Measurements from ENCODE around the gene LRMDA. TPM values are rescaled to one million over a fixed set of nuclear protein-coding genes. Genes with fewer than 3 reads are reported as not detected.
A peak's percentile ranks its signal among the peaks of the same experiment; 100 is the strongest.

The LRMDA gene
- polyA plus RNA-seq, 1 donor (not counting 4 experiments of a cell fraction or from before 2014, with no cell fraction given): not detected

- DNase-seq (ENCODE audit: low read depth, low spot score): no peak
- no peak overlapping the region for H3K9ac ChIP-seq (ENCODE audit: control insufficient read depth, extremely low read depth, insufficient read depth, low read length)
- H3K4me2 ChIP-seq (ENCODE audit: control insufficient read depth, extremely low read depth, insufficient read depth, low read depth, low read length): no peak overlapping the region
- peak; percentile 9 for FAIRE-seq
- no peak overlapping the region for H2AFZ ChIP-seq (ENCODE audit: control insufficient read depth, low read length)
- H3K36me3 ChIP-seq (ENCODE audit: control insufficient read depth in 2 of 2, extremely low read depth in 1 of 2, insufficient read depth in 2 of 2, low read length in 2 of 2): no peaks in the 10 kb centered on the region
- H3K9me1 ChIP-seq (ENCODE audit: control insufficient read depth, extremely low read depth, insufficient read depth, low read length): no peaks in the 10 kb centered on the region
- H3K4me3 ChIP-seq (ENCODE audit: control insufficient read depth in 2 of 3, extremely low read depth in 1 of 3, insufficient read depth in 2 of 3, low read depth in 1 of 3, low read length in 3 of 3): no peak overlapping the region
- peaks cover 3% of the 10 kb centered on the region for H3K27me3 ChIP-seq (ENCODE audit: control insufficient read depth, extremely low read depth, insufficient read depth, low read length)
- dilution Hi-C loops (cut with MboI; ENCODE audit: extremely low pct_ligation_motif_present, low sequenced_read_pairs): no loop called here
- H3K79me2 ChIP-seq (ENCODE audit: control insufficient read depth, insufficient read depth, low read length): no peaks in the 10 kb centered on the region
- no peaks in the 10 kb centered on the region for H3K4me1 ChIP-seq (ENCODE audit: control insufficient read depth, extremely low read depth, insufficient read depth, low read length)
- no peaks in the 10 kb centered on the region for H3K9me3 ChIP-seq (ENCODE audit: control insufficient read depth, low read depth, low read length)
- no peaks in the 10 kb centered on the region for H4K20me1 ChIP-seq (ENCODE audit: control insufficient read depth, extremely low read depth, insufficient read depth, low read length)
- TF ChIP-seq EZH2 (IDR thresholded peaks at IDR 0.05; ENCODE audit: low read length) (no peak), CTCF (optimal IDR thresholded peaks at IDR 0.05 in 1 of 3, IDR thresholded peaks at IDR 0.05 in 1 of 3, conservative IDR thresholded peaks at IDR 0.05 in 1 of 3; ENCODE audit: extremely low read depth in 1 of 3, insufficient read depth in 2 of 3, low read length in 3 of 3) (no peak)
- H3K27ac ChIP-seq (ENCODE audit: control insufficient read depth, insufficient read depth, low read length): no peak overlapping the region
These were observed 747.3 kb downstream of the LRMDA start for GRCh38 chr10:76178532-76179292.

GRCh38 chr10:76179806-76180205, 748.4 kb downstream of the LRMDA start:
- Histone ChIP-seq H3K9me3 (ENCODE audit: control insufficient read depth, low read depth, low read length) (no peaks in the 10 kb centered on the region), H3K9me1 (ENCODE audit: control insufficient read depth, extremely low read depth, insufficient read depth, low read length) (no peaks in the 10 kb centered on the region), H3K27ac (ENCODE audit: control insufficient read depth, insufficient read depth, low read length) (no peak overlapping the region), H3K4me3 (ENCODE audit: control insufficient read depth in 2 of 3, extremely low read depth in 1 of 3, insufficient read depth in 2 of 3, low read depth in 1 of 3, low read length in 3 of 3) (no peak overlapping the region), H3K4me1 (ENCODE audit: control insufficient read depth, extremely low read depth, insufficient read depth, low read length) (no peaks in the 10 kb centered on the region), H3K36me3 (ENCODE audit: control insufficient read depth in 2 of 2, extremely low read depth in 1 of 2, insufficient read depth in 2 of 2, low read length in 2 of 2) (no peaks in the 10 kb centered on the region), H3K4me2 (ENCODE audit: control insufficient read depth, extremely low read depth, insufficient read depth, low read depth, low read length) (no peak overlapping the region), H3K27me3 (ENCODE audit: control insufficient read depth, extremely low read depth, insufficient read depth, low read length) (peaks cover 3% of the 10 kb centered on the region), H3K79me2 (ENCODE audit: control insufficient read depth, insufficient read depth, low read length) (no peaks in the 10 kb centered on the region), H2AFZ (ENCODE audit: control insufficient read depth, low read length) (no peak overlapping the region), H4K20me1 (ENCODE audit: control insufficient read depth, extremely low read depth, insufficient read depth, low read length) (no peaks in the 10 kb centered on the region), H3K9ac (ENCODE audit: control insufficient read depth, extremely low read depth, insufficient read depth, low read length) (no peak overlapping the region)
- no peak for TF ChIP-seq EZH2 (IDR thresholded peaks at IDR 0.05; ENCODE audit: low read length)
- TF ChIP-seq CTCF (optimal IDR thresholded peaks at IDR 0.05 in 1 of 3, IDR thresholded peaks at IDR 0.05 in 1 of 3, conservative IDR thresholded peaks at IDR 0.05 in 1 of 3; ENCODE audit: extremely low read depth in 1 of 3, insufficient read depth in 2 of 3, low read length in 3 of 3): no peak
- FAIRE-seq (no peak), DNase-seq (ENCODE audit: low read depth, low spot score) (no peak)
- dilution Hi-C loops (cut with MboI; ENCODE audit: extremely low pct_ligation_motif_present, low sequenced_read_pairs): no loop called here

Measured in keratinocyte (primary cell).